IMR-90 (cell line): ENCODE data around the gene DNASE2B. TPM values are rescaled to one million over a fixed set of nuclear protein-coding genes. Genes with fewer than 3 reads are reported as not detected.

Experiments used
- ATAC-seq: fragments of 200-7000 bp; cut with Tn5 transposase; 2 replicates; pipeline ENCODE4 v1.9.1; 2020; ENCODE audit warnings: low read depth, mild to moderate bottlenecking, moderate library complexity
- BruUV-seq: library from RNA; stranded (reverse); fragments of 400-500 nt; replicated peaks from 2 replicates; lab custom pipeline; 2021; lab: Mats Ljungman, UMichigan
- CTCF ChIA-PET: fragments of 300-600 bp; formaldehyde crosslinking; extraction: SDS; loops from one replicate; lab custom pipeline; 2021; ENCODE audit warnings: antibody characterized with exemption; lab: Yijun Ruan, JAX
- POLR2A ChIA-PET: fragments of 300-600 bp; sonication (Branson Sonifier 250); formaldehyde crosslinking; loops from one replicate; lab custom pipeline; 2022; ENCODE audit warnings: antibody characterized with exemption; ENCODE audit not compliant: unreplicated experiment; lab: Charles Lee
- DNase-seq: peaks from one replicate; pipeline ENCODE4 v3.0.0; 2013
- H2AFZ ChIP-seq: replicated peaks from 2 replicates; pipeline ENCODE3; 2013; ENCODE audit warnings: low read length, mild to moderate bottlenecking; ENCODE audit not compliant: poor library complexity
- H2AK5ac ChIP-seq: 2 replicates; pipeline ENCODE4 v1.6.1; 2013; ENCODE audit warnings: low read depth, low read length, inconsistent platforms
- H2AK9ac ChIP-seq: replicated peaks from 2 replicates; pipeline ENCODE3; 2013; ENCODE audit warnings: mild to moderate bottlenecking, low read depth, low read length, moderate library complexity; ENCODE audit not compliant: poor library complexity
- H2BK120ac ChIP-seq: 2 replicates; pipeline ENCODE4 v1.6.1; 2013; ENCODE audit warnings: low read depth, low read length, inconsistent platforms
- H2BK15ac ChIP-seq: 3 replicates; pipeline ENCODE4 v1.6.1; 2013; ENCODE audit warnings: low read depth, low read length, inconsistent platforms
- H2BK20ac ChIP-seq: 2 replicates; pipeline ENCODE4 v1.6.1; 2013; ENCODE audit warnings: low read depth, mild to moderate bottlenecking, inconsistent platforms, low read length, moderate library complexity
- H2BK5ac ChIP-seq: 2 replicates; pipeline ENCODE4 v1.6.1; 2013; ENCODE audit warnings: mild to moderate bottlenecking, low read depth, low read length, inconsistent platforms; ENCODE audit not compliant: poor library complexity, severe bottlenecking
- H3K14ac ChIP-seq: replicated peaks from 2 replicates; pipeline ENCODE4 v1.6.1; 2013; ENCODE audit warnings: low read depth, low read length, inconsistent platforms
- H3K18ac ChIP-seq: 2 replicates; pipeline ENCODE4 v1.6.1; 2013; ENCODE audit warnings: low read depth, low read length, control low read depth
- H3K23ac ChIP-seq: 2 replicates; pipeline ENCODE4 v1.6.1; 2013; ENCODE audit warnings: low read depth, low read length, inconsistent platforms
- H3K27ac ChIP-seq: 2 replicates; pipeline ENCODE4 v1.5.1; 2013; ENCODE audit warnings: mild to moderate bottlenecking, control low read depth, low read length; ENCODE audit not compliant: insufficient read depth
- H3K27me3 ChIP-seq: 2 replicates; pipeline ENCODE4 v1.6.1; 2013; ENCODE audit warnings: low read length; ENCODE audit not compliant: control insufficient read depth, insufficient read depth
- H3K36me3 ChIP-seq: 2 replicates; pipeline ENCODE4 v1.6.1; 2013; ENCODE audit warnings: low read length, mixed read lengths; ENCODE audit not compliant: control insufficient read depth, insufficient read depth
- H3K4ac ChIP-seq: 2 replicates; pipeline ENCODE4 v1.6.1; 2013; ENCODE audit warnings: low read depth, low read length, inconsistent platforms
- H3K4me1 ChIP-seq: 2 replicates; pipeline ENCODE4 v1.6.1; 2013; ENCODE audit warnings: low read length, mixed read lengths; ENCODE audit not compliant: control insufficient read depth, insufficient read depth
- H3K4me2 ChIP-seq: 2 replicates; pipeline ENCODE4 v1.6.1; 2013; ENCODE audit warnings: low read depth, mild to moderate bottlenecking, control low read depth, low read length, moderate library complexity
- H3K4me3 ChIP-seq: 2 replicates; pipeline ENCODE4 v1.5.1; 2013; ENCODE audit warnings: low read depth, mild to moderate bottlenecking, control low read depth, low read length, moderate library complexity; ENCODE audit not compliant: insufficient read depth
- H3K56ac ChIP-seq: 2 replicates; pipeline ENCODE4 v1.6.1; 2013; ENCODE audit warnings: low read length, inconsistent platforms; ENCODE audit not compliant: insufficient read depth; ENCODE audit errors: extremely low read depth
- H3K79me1 ChIP-seq, 2 experiments: 2 replicates each; pipeline ENCODE4 v1.6.1; 2013; ENCODE audit warnings: low read length in 2 of 2, inconsistent platforms in 1 of 2, low read depth in 1 of 2
- H3K9ac ChIP-seq: 2 replicates; pipeline ENCODE4 v1.6.1; 2013; ENCODE audit warnings: low read depth, low read length, control low read depth
- H3K9me1 ChIP-seq: 2 replicates; pipeline ENCODE4 v1.6.1; 2013; ENCODE audit warnings: low read length, inconsistent platforms; ENCODE audit not compliant: insufficient read depth
- H3K9me3 ChIP-seq: 2 replicates; pipeline ENCODE4 v1.6.1; 2013; ENCODE audit warnings: low read length; ENCODE audit not compliant: control insufficient read depth, insufficient read depth
- H4K20me1 ChIP-seq: 2 replicates; pipeline ENCODE4 v1.6.1; 2013; ENCODE audit warnings: low read length, inconsistent platforms; ENCODE audit not compliant: insufficient read depth
- H4K5ac ChIP-seq: 2 replicates; pipeline ENCODE4 v1.6.1; 2013; ENCODE audit warnings: mild to moderate bottlenecking, low read depth, low read length, control low read depth
- H4K8ac ChIP-seq, 2 experiments: 2 replicates each; pipeline ENCODE4 v1.6.1; 2013; ENCODE audit warnings: low read depth in 2 of 2, low read length in 2 of 2, control low read depth in 1 of 2, inconsistent platforms in 1 of 2
- H4K91ac ChIP-seq: 2 replicates; pipeline ENCODE4 v1.6.1; 2013; ENCODE audit warnings: low read depth, low read length, inconsistent platforms; ENCODE audit not compliant: insufficient read depth
- BHLHE40 ChIP-seq: fragments of 150-350 bp; IDR thresholded peaks from 2 replicates; pipeline ENCODE4 v1.6.1; 2016; ENCODE audit warnings: mild to moderate bottlenecking, low read depth, low read length
- CEBPB ChIP-seq: IDR thresholded peaks from 2 replicates; pipeline ENCODE4 v1.6.1; 2012; ENCODE audit warnings: low read depth, low read length, improper control_type of control experiment
- CHD1 ChIP-seq: IDR thresholded peaks from 2 replicates; pipeline ENCODE4 v1.6.1; 2012; ENCODE audit warnings: low read depth, low read length, improper control_type of control experiment
- ELK1 ChIP-seq: fragments of 150-350 bp; IDR thresholded peaks from 2 replicates; pipeline ENCODE4 v1.6.1; 2016; ENCODE audit warnings: low read depth, mild to moderate bottlenecking, low read length, moderate library complexity, borderline replicate concordance
- FOS ChIP-seq: fragments of 150-350 bp; IDR thresholded peaks from 2 replicates; pipeline ENCODE4 v1.6.1; 2016; ENCODE audit warnings: low read depth, low read length
- MAFK ChIP-seq: IDR thresholded peaks from 2 replicates; pipeline ENCODE4 v1.6.1; 2012; ENCODE audit warnings: low read depth, low read length, improper control_type of control experiment
- MAZ ChIP-seq: IDR thresholded peaks from 2 replicates; pipeline ENCODE4 v1.6.1; 2012; ENCODE audit warnings: low read depth, mild to moderate bottlenecking, low read length, improper control_type of control experiment, moderate library complexity, borderline replicate concordance
- MXI1 ChIP-seq: IDR thresholded peaks from 2 replicates; pipeline ENCODE4 v1.6.1; 2012; ENCODE audit warnings: low read depth, mild to moderate bottlenecking, low read length, moderate library complexity, borderline replicate concordance
- POLR2A ChIP-seq: IDR thresholded peaks from 2 replicates; pipeline ENCODE4 v1.6.1; 2012; ENCODE audit warnings: mild to moderate bottlenecking, low read depth, low read length
- RCOR1 ChIP-seq: IDR thresholded peaks from 2 replicates; pipeline ENCODE4 v1.6.1; 2012; ENCODE audit warnings: mild to moderate bottlenecking, low read length, improper control_type of control experiment; ENCODE audit not compliant: insufficient replicate concordance
- RFX5 ChIP-seq: IDR thresholded peaks from 2 replicates; pipeline ENCODE4 v1.8.0; 2012; ENCODE audit warnings: low read depth, mild to moderate bottlenecking, low read length, moderate library complexity
- SMC3 ChIP-seq: fragments of 150-350 bp; IDR thresholded peaks from 2 replicates; pipeline ENCODE4 v1.6.1; 2016; ENCODE audit warnings: low read depth, mild to moderate bottlenecking, antibody characterized with exemption, low read length, moderate library complexity
- USF2 ChIP-seq: fragments of 150-350 bp; IDR thresholded peaks from 2 replicates; pipeline ENCODE4 v1.6.1; 2017; ENCODE audit warnings: mild to moderate bottlenecking, antibody characterized with exemption, low read length, low read depth
- WGBS, 2 experiments: methylation state at CpG; one replicate each; pipeline versions ENCODE4 v1.1.5 to v1.1.7; 2013; ENCODE audit warnings: missing lambda C conversion rate in 2 of 2; ENCODE audit not compliant: insufficient read length in 1 of 2; ENCODE audit errors: extremely low coverage in 2 of 2; 5-methylcytosine and 5-hydroxymethylcytosine counted together
- dilution Hi-C: fragments of 300-500 bp; cut with HindIII; formaldehyde crosslinking; loops from one replicate; pipeline ENCODE4 v1.14.3; 2018; ENCODE audit warnings: low sequenced_read_pairs; ENCODE audit not compliant: unreplicated experiment
- in situ Hi-C: fragments of 300-500 bp; cut with MboI; formaldehyde crosslinking; loops from 3 replicates; pipeline ENCODE4 v1.14.3; 2019; ENCODE audit warnings: low sequenced_read_pairs, inconsistent platforms, mixed read lengths
- intact Hi-C: fragments of 100-400 bp; cut with micrococcal nuclease; formaldehyde crosslinking; loops from 2 replicates; pipeline ENCODE4 v1.10.0; 2022
- polyA plus RNA-seq, 3 experiments: library from polyadenylated mRNA; depleted of rRNA; stranded (reverse); fragments of >200 nt; gene quantifications; 2 replicates each; pipeline ENCODE4 v1.2.3, GENCODE V29; 2012; ENCODE audit warnings: low replicate concordance in 1 of 3
- total RNA-seq: library from RNA; depleted of rRNA; stranded (reverse); fragments of >200 nt; gene quantifications from 2 replicates; pipeline ENCODE4 v1.2.3, GENCODE V29; 2012
- TF ChIP-seq, protein P1 (sequence below): conservative IDR thresholded peaks from 2 replicates; pipeline ENCODE4 v1.5.1; 2012; ENCODE audit warnings: mild to moderate bottlenecking, low read depth, low read length, improper control_type of control experiment

DNASE2B gene
- total and polyA plus RNA-seq, 2 of the 4 experiments (the other 2 are of a cell fraction): not detected

DNA sequence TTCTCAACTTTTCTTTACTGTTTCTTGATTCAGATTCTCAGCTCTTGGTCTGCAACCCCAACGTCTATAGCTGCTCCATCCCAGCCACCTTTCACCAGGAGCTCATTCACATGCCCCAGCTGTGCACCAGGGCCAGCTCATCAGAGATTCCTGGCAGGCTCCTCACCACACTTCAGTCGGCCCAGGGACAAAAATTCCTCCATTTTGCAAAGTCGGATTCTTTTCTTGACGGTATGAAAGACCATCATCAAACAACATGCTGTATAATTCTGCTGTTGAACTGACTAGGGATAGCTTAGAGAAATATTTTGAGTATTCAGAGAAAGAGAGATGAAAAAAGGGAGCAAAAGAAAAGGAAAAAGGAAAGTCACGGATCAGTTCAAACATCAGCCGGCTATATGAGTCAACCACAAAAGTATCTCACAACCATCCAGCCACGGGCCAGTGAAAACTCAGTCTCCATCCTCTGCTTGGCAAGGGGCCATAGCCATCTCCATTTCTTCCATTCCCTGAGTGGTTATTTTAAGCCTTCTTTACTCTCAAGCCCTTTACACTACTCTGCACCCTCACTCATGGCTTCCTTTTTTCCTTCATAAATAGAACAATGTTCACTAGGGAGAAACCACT lies 14.1 kb downstream of the DNASE2B start:
- Histone ChIP-seq H3K23ac (no peak overlapping the region), H2BK20ac (peak overlapping the region; percentile 90), H2AFZ (peak overlapping the region; percentile 64), H3K56ac (peak overlapping the region; percentile 40; the same call in 1 of the 2 replicates), H3K79me1 (no peaks in the 10 kb centered on the region), H3K27me3 (no peaks in the 10 kb centered on the region), H3K4ac (peak overlapping the region; percentile 74), H4K8ac (peak overlapping the region in 1 of 2 experiments; percentile 80; a peak in 2 of 4 replicates), H3K36me3 (no peaks in the 10 kb centered on the region), H3K14ac (peak overlapping the region; percentile 67), H2BK15ac (peak overlapping the region; percentile 31; the same call in 1 of the 3 replicates), H3K9me3 (no peaks in the 10 kb centered on the region), H2BK120ac (peak overlapping the region; percentile 94), H3K4me1 (peaks cover 12% of the 10 kb centered on the region), H3K4me3 (peak overlapping the region; percentile 51; the same call in 1 of the 2 replicates), H3K18ac (peak overlapping the region; percentile 85; the same call in 1 of the 2 replicates), H4K5ac (peak overlapping the region; percentile 64; the same call in 1 of the 2 replicates), H4K20me1 (no peaks in the 10 kb centered on the region), H2AK9ac (no peak overlapping the region), H2BK5ac (peak overlapping the region; percentile 98), H2AK5ac (no peak overlapping the region), H3K9ac (no peak overlapping the region; the same call in 1 of the 2 replicates), H3K4me2 (peak overlapping the region; percentile 91; the same call in 1 of the 2 replicates), H4K91ac (peak overlapping the region; percentile 16; the same call in 1 of the 2 replicates), H3K27ac (0 out of 2 replicates have a peak overlapping the region, but pooled peaks have one; percentile 9), H3K9me1 (peaks cover 6% of the 10 kb centered on the region)
- dilution Hi-C loops (no loop called here), intact Hi-C loops (no loop called here), in situ Hi-C loops (no loop called here)
- TF ChIP-seq POLR2A: no peak
- TF ChIP-seq MXI1: no peak
- TF ChIP-seq SMC3: 0 out of 2 replicates have a peak, but pooled peaks have one; percentile 1
- TF ChIP-seq BHLHE40: no peak
- no peak for TF ChIP-seq MAZ
- 0 out of 2 replicates have a peak, but pooled peaks have one; percentile 13 for TF ChIP-seq MAFK
- peak; percentile 38 for TF ChIP-seq RCOR1
- TF ChIP-seq CHD1: no peak
- TF ChIP-seq FOS: no peak; the same call in 1 of the 2 replicates
- no peak for TF ChIP-seq ELK1
- no peak for TF ChIP-seq CEBPB
- TF ChIP-seq USF2: no peak
- no peak for TF ChIP-seq RFX5
- TF ChIP-seq, protein P1, sequence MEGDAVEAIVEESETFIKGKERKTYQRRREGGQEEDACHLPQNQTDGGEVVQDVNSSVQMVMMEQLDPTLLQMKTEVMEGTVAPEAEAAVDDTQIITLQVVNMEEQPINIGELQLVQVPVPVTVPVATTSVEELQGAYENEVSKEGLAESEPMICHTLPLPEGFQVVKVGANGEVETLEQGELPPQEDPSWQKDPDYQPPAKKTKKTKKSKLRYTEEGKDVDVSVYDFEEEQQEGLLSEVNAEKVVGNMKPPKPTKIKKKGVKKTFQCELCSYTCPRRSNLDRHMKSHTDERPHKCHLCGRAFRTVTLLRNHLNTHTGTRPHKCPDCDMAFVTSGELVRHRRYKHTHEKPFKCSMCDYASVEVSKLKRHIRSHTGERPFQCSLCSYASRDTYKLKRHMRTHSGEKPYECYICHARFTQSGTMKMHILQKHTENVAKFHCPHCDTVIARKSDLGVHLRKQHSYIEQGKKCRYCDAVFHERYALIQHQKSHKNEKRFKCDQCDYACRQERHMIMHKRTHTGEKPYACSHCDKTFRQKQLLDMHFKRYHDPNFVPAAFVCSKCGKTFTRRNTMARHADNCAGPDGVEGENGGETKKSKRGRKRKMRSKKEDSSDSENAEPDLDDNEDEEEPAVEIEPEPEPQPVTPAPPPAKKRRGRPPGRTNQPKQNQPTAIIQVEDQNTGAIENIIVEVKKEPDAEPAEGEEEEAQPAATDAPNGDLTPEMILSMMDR: no peak
- ATAC-seq (peak; percentile 70), DNase-seq (peak; percentile 88)
- POLR2A ChIA-PET: no interaction called here
- CTCF ChIA-PET: interaction anchor here (0.5 kb wide), 1 partner anchor 137 kb away, joined by 3 read pairs; no protein-coding TSS in a partner anchor
- no TSS peak for BruUV-seq
- 0% methylated on average over 1 of the region's 7 CpGs; no CpG with 5 or more reads in 1 of the 2 experiments for WGBS, 2 experiments
